Stimulated activated CD4-positive, alpha-beta T cell treated with anti-CD3 and anti-CD28 coated beads, TNF-alpha, amount 100 ng/mL, for 1 hour (primary cell): Measurements from ENCODE around the gene NCR1.
"Not testable (repeated sequence)": the region's sequence is repeated elsewhere in the genome, so short reads cannot be mapped to it uniquely, and the experiment has no call there.

Source experiments
- DNase-seq, 3 donors: peaks; one replicate each; pipeline ENCODE4 v3.0.0-alpha.2; 2020; ENCODE audit warnings: low read depth in 3 of 3, low spot score in 1 of 3

NCR1 gene, protein sequence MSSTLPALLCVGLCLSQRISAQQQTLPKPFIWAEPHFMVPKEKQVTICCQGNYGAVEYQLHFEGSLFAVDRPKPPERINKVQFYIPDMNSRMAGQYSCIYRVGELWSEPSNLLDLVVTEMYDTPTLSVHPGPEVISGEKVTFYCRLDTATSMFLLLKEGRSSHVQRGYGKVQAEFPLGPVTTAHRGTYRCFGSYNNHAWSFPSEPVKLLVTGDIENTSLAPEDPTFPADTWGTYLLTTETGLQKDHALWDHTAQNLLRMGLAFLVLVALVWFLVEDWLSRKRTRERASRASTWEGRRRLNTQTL

DNA sequence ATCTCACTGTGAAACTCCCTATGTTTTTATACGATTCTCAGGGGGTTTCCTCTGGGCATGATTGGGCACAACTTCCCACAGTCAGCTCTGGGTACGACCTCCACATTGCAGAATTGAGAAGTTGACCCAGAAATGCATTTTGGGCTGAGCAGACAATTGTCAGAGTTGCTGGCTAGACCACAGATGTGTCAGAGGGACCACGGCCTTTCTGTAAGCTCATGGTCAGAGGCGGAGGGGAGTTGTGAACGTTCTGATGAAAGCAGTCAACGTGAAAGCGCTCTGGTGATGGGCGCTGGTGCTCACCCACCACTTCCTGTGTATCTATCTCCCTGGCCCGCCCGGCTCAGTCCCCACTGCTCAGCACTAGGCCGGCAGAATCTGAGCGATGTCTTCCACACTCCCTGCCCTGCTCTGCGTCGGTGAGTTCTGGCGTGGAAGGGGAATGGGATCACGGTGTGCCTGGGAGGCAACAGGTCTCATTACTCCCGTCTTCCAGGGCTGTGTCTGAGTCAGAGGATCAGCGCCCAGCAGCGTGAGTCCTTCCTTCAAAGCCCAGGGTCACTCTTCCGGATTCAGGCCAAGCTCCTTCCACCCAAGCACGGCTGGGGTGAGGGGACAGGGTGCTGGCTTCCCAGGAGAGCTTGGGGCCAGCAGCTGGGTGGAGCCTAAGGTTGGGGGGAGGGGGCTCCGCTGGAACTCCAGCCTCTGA lies at the start of gene NCR1:
TSS of gene NCR1 (plus strand) at position 346 of the 709 bp plus-strand sequence. CDS start at position 386, 40 bp downstream.
- DNase-seq = no peak

DNA sequence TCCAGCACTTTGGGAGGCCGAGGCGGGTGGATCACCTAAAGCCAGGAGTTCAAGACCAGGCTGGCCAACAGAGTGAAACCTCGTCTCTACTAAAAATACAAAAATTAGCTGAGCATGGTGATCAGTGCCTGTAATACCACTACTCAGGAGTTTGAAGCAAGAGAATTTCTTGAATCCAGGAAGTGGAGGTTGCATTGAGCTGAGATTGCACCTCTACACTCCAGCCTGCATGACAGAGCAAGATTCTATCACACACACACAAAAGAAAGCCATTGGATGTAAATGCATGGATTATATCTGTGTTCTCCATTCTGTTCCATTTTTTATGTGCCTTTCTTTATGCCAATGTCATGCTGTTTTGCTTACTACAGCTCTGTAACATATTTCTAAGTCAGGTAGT lies 47.5 kb upstream of the NCR1 start:
- not testable (repeated sequence) for DNase-seq

DNA sequence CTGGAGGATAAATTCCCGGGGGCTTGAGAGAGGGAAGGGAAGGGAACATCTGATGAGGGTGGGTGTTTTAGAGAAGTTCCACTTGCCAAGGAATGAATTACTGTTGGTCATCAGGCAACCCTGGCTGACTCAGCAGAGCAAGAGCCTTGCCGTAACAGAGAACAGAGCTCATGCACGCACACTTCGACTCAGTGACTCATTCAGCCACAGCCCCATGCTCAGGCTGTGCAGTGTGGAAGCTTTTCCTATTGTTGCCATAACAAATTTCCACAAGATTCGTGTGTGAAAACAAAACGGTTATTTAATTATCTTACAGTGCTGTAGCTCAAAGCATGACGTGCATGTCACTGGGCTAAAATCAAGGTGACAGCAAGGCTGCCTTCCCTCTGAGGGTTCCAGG lies 46.5 kb upstream of the NCR1 start:
- DNase-seq = not testable (repeated sequence)

DNA sequence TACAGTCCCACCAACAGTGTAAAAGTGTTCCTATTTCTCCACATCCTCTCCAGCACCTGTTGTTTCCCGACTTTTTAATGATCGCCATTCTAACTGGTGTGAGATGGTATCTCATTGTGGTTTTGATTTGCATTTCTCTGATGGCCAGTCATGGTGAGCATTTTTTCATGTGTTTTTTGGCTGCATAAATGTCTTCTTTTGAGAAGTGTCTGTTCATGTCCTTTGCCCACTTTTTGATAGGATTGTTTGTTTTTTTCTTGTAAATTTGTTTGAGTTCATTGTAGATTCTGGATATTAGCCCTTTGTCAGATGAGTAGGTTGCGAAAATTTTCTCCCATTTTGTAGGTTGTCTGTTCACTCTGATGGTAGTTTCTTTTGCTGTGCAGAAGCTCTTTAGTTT lies 42.5 kb upstream of the NCR1 start:
- not testable (repeated sequence) for DNase-seq

DNA sequence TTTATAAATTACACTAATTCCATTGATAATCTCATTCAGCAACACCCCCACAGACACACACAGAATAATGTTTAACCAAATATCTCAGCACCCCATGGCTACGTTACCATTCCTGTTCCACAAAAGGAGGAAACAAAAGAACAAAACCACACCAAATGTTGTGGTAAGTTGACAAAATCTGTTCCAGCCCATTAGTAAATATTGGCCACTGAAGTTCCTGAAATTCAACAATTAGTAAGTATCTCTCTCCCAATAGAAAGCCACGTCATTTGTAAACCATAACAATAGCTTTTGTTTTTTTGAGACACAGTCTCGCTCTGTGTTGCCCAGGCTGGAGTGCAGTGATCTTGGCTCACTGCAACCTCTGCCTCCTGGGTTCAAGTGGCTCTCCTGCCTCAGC lies 34.3 kb upstream of the NCR1 start:
- no peak for DNase-seq

DNA sequence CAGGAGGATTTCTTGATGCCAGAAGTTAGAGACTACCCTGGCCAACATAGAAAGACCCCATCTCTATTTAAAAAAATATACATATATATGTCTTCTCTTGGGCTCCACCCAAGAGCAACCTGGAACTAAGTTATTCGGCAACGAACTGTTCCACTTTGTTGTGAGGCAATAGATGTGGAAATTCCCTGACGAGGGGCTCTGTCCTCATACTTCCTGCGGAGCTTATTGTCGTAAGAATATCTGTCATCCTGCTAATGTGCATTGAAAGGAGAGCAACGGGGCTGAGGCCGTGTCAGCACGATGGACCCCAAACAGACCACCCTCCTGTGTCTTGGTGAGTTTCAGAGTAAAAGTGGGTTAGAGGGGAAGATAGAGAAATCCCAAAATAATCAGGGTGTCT lies 32.0 kb upstream of the NCR1 start, which contains the start of gene FCAR:
TSS of gene FCAR (plus strand) at position 246 of the 400 bp plus-strand sequence. CDS start at position 301, 55 bp downstream.
- no peak for DNase-seq

DNA sequence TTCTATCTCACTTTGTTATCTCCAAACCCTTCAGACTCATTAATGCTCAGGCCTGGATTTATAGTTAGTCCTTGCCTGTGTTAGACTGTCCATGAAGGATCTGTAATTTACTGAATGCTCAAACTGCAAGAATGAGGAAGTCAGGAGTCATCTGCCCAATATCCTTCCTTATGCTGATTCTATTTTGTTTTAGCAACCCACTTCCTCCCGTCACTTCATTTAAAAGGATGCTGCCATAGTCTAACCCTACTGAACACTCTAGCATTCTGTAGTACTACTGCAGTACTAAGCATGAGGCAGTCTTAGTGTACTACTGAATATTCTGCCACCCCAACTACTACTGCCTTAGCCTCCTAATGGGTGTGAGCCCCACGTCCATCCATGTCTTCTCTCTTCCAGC lies 30.4 kb upstream of the NCR1 start:
- DNase-seq = no peak

DNA sequence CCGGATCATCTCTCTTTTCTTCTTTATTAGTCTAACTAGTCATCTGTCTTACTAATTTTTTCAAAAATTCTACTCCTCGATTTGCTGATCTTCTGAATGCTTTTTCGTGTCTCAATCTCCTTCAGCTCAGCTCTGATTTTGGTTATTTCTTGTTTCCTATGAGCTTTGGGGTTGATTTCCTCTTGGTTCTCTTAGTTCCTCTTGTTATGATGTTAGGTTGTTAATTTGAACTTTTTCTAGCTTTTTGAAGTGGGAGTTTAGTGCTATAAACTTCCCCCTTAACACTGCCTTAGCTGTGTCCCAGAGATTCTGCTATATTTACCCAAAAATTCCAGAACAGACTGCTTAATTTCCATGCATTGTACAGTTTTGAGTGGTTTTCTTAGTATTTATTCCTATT lies 28.5 kb upstream of the NCR1 start:
- DNase-seq = no peak

DNA sequence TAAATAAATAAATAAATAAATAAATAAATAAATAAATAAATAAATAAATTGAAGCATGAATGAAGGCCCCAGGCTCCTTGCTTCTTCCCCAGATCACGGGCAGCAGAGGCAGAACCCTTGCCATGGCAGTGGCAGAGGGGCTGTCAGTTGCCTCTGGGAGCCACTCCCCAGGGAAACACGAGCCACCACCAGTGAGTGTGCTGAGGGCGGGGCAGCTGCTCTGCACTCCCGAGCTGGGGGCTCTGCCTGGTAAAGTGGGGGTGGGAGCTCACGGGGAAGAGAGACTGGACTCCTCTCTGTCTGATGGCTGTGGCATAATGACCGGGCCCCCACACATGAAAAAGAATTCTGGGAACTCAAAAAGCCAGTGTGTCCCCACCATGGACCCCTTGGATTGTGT lies 24.1 kb upstream of the NCR1 start:
- DNase-seq = no peak

DNA sequence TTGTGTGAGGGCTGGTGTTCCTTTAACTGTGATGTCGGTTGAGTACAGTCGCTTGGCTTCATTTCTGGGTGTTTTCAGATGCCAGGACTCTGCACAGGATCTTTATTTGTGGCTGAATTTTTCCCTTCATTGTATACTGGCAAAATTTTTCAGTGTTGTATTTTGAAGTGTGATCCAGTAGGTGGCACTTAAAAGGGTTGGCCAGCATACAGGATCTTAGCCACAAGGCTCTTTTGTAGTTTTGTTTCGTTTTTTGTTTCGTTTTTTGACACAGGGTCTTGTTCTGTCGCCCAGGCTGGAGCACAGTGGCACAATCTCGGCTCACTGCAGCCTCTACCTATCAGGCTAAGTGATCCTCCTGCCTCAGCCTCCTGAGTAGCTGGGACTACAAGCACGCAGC lies 23.2 kb upstream of the NCR1 start:
- DNase-seq = no peak

DNA sequence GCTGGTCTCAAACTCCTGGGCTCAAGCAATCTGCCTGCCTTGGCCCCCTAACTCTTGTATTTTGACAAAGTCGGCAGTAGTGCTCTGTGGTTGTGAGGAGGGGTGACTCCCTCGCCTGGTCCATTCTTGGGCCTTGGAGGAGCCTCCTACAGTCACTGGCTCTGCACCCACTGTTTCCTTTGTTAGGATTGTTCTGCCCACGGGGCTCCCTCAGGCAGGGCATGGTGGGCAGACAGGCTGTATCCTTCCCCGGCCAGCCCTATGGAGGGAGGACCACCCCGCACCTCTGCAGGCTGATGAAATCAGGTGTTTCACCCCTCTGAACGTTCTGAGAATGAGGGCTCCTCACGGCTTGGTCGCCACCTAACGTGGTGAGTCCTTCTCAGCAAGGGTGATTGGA lies 22.7 kb upstream of the NCR1 start:
- DNase-seq = no peak

DNA sequence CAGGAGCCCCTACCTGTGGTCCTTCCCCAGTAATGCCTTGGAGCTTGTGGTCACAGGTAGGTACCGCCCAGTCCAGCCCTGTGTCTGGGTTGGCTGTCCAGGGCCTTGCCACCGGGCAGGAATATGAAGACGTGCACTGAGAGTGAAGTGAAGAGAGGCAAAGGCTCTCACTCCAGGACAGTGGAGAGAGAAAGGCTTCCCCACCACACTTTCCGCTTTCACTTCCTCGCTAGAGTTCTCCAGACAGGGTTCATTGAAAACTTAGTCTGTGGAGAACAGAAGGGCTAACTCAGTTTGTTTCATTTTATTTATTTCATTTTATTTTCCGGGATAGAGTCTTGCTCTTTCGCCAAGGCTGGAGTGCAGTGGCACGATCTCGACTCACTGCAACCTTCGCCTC lies 17.7 kb upstream of the NCR1 start:
- no peak for DNase-seq

DNA sequence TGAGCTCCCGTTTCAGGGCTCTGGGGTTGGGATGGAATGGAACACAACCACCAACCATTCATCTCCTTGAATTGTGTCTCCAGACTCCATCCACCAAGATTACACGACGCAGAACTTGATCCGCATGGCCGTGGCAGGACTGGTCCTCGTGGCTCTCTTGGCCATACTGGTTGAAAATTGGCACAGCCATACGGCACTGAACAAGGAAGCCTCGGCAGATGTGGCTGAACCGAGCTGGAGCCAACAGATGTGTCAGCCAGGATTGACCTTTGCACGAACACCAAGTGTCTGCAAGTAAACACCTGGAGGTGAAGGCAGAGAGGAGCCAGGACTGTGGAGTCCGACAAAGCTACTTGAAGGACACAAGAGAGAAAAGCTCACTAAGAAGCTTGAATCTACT lies 16.4 kb upstream of the NCR1 start:
- DNase-seq = no peak

DNA sequence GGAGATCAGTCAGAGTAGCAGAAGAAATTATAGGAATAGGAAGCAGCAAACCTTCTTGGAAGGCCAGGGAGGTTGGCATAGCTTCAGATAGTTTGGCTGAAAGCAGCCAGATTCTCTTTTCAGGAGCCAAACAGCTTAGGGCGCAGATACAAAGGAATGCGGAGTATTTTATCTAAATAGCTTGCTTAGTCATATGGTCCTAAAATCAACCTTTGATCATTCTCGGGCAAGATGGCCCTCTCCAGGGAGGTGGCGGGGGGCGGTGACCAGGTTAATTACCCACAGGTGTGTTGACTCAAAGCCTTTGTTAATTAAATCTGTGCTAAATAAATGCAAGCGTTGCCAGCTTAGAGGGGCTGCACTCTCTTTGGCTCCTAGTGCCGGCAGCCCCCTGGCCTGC lies 12.5 kb upstream of the NCR1 start:
- DNase-seq = no peak

DNA sequence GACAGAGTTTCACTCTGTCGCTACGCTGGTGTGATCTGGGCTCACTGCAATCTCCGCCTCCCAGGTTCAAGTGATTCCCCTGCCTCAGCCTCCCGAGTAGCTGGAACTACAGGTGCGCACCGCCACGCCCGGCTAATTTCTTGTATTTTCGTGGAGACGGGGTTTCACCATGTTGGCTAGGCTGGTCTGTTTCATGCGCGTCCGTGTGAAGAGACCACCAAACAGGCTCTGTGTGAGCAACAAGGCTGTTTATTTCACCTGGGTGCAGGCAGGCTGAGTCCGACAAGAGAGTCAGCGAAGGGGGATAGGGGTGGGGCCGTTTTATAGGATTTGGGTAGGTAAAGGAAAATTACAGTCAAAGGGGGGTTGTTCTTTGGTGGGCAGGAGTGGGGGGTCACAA lies 11.8 kb upstream of the NCR1 start:
- not testable (repeated sequence) for DNase-seq

DNA sequence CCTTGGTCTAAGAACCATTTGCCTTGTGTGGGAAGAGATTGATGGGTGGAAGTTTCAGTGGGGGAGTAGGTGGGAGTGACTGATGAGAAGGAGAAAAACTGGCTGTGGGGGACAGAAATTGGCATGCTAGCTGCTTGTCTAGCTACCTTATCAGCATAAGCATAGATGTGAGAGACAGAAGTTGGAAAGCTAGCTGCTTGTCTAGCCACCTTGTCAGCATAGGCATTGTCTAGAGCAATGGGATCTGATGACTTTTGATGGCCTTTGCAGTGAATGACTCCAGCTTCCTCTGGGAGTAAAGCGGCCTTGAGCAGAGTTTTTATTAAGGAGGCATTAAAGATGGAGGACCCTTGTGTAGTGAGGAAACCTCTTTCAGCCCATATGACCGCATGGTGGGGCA lies 9.9 kb upstream of the NCR1 start:
- no peak for DNase-seq

DNA sequence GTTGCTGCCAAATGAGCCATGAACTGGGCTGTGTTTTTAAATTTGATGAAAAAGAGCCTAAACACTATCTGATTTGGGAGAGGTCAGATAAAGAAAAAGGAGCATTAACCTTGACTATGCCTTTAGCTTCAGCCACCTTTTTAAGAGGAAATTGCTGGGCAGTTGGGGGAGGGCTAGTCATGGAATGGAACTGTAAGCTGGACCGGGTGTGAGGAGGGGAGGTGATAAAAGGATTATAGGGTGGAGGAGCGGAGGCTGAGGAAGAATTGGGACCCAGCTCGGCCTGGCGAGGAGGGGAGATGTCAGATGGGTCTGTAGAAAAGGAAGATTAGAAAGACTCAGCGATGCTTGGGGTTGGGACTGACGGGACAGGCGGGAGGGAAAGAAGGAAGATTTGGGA lies 7.3 kb upstream of the NCR1 start:
- DNase-seq = not testable (repeated sequence)

DNA sequence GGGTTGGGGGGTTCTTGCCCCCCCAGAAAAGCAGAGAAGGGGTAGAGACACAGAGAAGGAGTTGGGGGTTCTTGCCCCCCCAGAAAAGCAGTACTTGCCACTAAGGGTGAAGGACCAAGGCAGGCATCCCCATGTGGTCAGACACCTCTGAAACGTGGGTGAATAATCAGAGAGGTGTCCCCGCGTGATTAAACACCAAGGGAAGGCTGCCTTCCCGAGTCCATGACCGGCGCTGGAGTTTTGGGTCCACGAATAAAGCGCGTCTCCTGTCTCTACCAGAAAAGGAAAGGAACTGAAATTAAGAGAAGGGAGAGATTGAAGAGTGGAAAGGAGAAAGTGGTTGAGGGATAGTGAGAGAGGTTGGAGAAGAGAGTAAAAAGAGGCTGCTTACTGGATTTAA lies 6.3 kb upstream of the NCR1 start:
- DNase-seq = not testable (repeated sequence)

DNA sequence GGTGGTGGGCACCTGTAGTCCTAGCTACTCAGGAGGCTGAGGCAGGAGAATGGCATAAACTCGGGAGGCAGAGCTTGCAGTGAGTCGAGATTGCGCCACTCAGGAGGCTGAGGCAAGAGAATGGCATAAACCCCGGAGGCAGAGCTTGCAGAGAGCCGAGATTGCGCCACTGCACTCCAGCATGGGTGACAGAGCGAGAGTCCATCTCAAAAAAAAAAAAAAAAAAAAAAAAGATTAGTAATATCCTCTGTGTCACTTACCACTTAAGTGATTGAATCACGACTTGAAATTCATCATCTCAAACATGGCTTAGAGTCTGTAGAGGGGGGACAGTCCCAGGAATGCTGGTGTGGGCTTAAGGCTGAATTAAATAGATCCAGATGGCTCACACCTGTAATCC lies 4.8 kb upstream of the NCR1 start:
- DNase-seq = not testable (repeated sequence)

DNA sequence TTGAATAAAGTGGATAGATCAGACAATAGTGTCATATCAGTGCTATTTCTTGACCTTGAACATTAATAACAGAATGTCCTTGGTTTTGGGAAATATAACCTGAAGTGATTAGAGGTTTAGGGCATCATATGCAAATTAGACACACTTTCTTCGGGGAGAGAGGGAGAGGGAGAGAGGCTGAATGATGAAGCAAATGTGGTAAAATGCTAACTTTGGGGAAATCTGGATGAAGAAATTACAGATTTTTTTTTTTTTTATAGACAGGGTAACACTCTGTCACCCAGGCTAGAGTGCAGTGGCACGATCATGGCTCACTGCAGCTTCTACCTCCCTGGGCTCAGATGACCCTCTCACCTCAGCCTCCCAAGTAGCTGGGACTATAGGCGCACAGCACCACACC lies 3.9 kb upstream of the NCR1 start:
- no peak for DNase-seq

DNA sequence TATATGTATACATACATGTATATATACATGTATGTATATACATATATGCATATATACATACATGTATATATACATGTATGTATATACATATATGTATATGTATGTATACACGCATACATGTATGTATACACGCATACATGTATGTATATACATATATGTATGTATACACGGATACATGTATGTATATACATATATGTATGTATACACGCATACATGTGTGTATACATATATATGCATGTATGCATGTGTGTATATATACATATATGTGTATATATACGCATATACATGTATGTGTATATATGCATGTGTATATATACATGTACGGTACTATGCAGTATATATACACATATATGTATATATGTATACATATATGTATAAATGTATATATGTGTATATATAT lies 2.6 kb upstream of the NCR1 start:
- no peak for DNase-seq

DNA sequence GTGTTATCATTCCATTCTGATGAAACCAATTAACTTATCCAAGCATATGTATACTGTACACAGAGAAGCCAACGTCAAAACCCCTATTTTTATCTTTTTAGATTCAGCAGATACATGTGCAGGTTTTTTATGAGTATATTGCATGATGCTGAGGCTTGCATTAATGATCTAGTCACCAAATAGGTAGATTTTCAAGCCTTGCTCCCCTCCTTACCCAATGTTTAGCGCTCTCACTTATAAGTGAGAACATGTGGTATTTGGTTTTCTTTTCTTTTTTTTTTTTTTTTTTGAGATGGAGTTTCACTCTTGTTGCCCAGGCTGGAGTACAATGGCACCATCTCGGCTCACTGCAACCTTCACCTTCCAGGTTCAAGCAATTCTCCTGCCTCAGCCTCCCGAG lies 1.7 kb upstream of the NCR1 start:
- not testable (repeated sequence) for DNase-seq

DNA sequence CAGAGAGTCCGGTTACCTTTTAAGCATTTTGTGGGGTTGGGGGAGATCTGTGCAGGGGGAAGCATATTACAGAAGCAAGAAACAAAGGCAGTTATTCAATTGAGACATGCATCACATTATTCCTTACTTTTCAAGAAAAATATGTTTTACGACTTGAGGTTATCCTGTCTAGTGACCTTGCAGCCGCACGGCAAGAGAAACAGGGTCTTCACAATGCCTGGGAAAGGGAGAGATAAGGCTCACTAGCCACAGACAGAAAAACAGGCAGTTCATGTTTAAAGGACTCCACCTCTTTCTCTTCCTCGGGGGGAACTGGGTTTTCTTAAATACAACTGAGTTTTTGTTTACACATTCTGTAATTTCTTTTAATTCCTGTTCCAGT lies 536 bp upstream of the NCR1 start:
- no peak for DNase-seq
